ENCODE measurements around the gene AGBL1.

The AGBL1 gene

GRCh38 chr15:86062646-86063243 lies 16.9 kb upstream of the AGBL1 start:
- no peak overlapping the region for H3K4me3 ChIP-seq (ENCODE audit: control insufficient read depth, low read depth, low read length)
- no peak for DNase-seq (ENCODE audit: low read depth)
- TF ChIP-seq CTCF (conservative IDR thresholded peaks at IDR 0.05; ENCODE audit: control insufficient read depth, insufficient read depth, low read depth, low read length) = no peak

- no peak for DNase-seq (ENCODE audit: low read depth)
- TF ChIP-seq CTCF (conservative IDR thresholded peaks at IDR 0.05; ENCODE audit: control insufficient read depth, insufficient read depth, low read depth, low read length) = no peak
- H3K4me3 ChIP-seq (ENCODE audit: control insufficient read depth, low read depth, low read length) = no peak overlapping the region
Observed at GRCh38 chr15:86063356-86064095, 16.1 kb upstream of the AGBL1 start.

GRCh38 chr15:86064326-86064725 lies 15.3 kb upstream of the AGBL1 start:
- TF ChIP-seq CTCF (conservative IDR thresholded peaks at IDR 0.05; ENCODE audit: control insufficient read depth, insufficient read depth, low read depth, low read length) = no peak
- DNase-seq (ENCODE audit: low read depth) = no peak
- no peak overlapping the region for H3K4me3 ChIP-seq (ENCODE audit: control insufficient read depth, low read depth, low read length)

GRCh38 chr15:86066174-86066834 lies 13.4 kb upstream of the AGBL1 start:
- DNase-seq (ENCODE audit: low read depth) = no peak
- H3K4me3 ChIP-seq (ENCODE audit: control insufficient read depth, low read depth, low read length) = no peak overlapping the region
- TF ChIP-seq CTCF (conservative IDR thresholded peaks at IDR 0.05; ENCODE audit: control insufficient read depth, insufficient read depth, low read depth, low read length) = no peak

- no peak overlapping the region for H3K4me3 ChIP-seq (ENCODE audit: control insufficient read depth, low read depth, low read length)
- no peak for DNase-seq (ENCODE audit: low read depth)
- no peak for TF ChIP-seq CTCF (conservative IDR thresholded peaks at IDR 0.05; ENCODE audit: control insufficient read depth, insufficient read depth, low read depth, low read length)
Observed at GRCh38 chr15:86073281-86073680, 6.4 kb upstream of the AGBL1 start.

GRCh38 chr15:86076468-86076867 lies 3.2 kb upstream of the AGBL1 start:
- no peak overlapping the region for H3K4me3 ChIP-seq (ENCODE audit: control insufficient read depth, low read depth, low read length)
- no peak for TF ChIP-seq CTCF (conservative IDR thresholded peaks at IDR 0.05; ENCODE audit: control insufficient read depth, insufficient read depth, low read depth, low read length)
- no peak for DNase-seq (ENCODE audit: low read depth)

Measured in fibroblast of mammary gland (primary cell).